HG02884 (cell line): Measurements from ENCODE around the gene NAA50.

Experiments used
- ATAC-seq: cut with Tn5 transposase; IDR thresholded peaks from one replicate; pipeline ENCODE4 v1.9.1; 2021; ENCODE audit warnings: mild to moderate bottlenecking, moderate library complexity; ENCODE audit not compliant: unreplicated experiment

Gene NAA50

GRCh38 chr3:113690482-113690881 lies 55.6 kb downstream of the NAA50 start:
- ATAC-seq = no peak

GRCh38 chr3:113685956-113686721 lies 59.9 kb downstream of the NAA50 start:
- ATAC-seq = no peak

GRCh38 chr3:113685124-113685523 lies 60.9 kb downstream of the NAA50 start:
- no peak for ATAC-seq

GRCh38 chr3:113684271-113684819 lies 61.7 kb downstream of the NAA50 start:
- ATAC-seq = no peak

GRCh38 chr3:113678773-113679172 lies 67.3 kb downstream of the NAA50 start:
- no peak for ATAC-seq

- ATAC-seq = no peak
Measured at GRCh38 chr3:113677737-113678136, 68.3 kb downstream of the NAA50 start.

- no peak for ATAC-seq
Measured at GRCh38 chr3:113676261-113676660, 69.8 kb downstream of the NAA50 start.

- no peak for ATAC-seq
Measured at GRCh38 chr3:113673593-113673992, 72.5 kb downstream of the NAA50 start.

GRCh38 chr3:113668015-113668414 lies 78.0 kb downstream of the NAA50 start:
- no peak for ATAC-seq
